WTC11 (cell line): Measurements from ENCODE around the gene TBCCD1. TPM values are rescaled to one million over a fixed set of nuclear protein-coding genes. Genes with fewer than 3 reads are reported as not detected.

Experiments
- ATAC-seq: fragments of 200-7000 bp; cut with Tn5 transposase; 2 replicates; pipeline ENCODE4 v1.10.0; 2021; ENCODE audit warnings: mild to moderate bottlenecking, moderate library complexity
- CTCF ChIA-PET: fragments of 300-600 bp; sonication (Branson Sonifier 250); formaldehyde crosslinking; loops from one replicate; lab custom pipeline; 2021; ENCODE audit warnings: antibody characterized with exemption; lab: Charles Lee
- POLR2A ChIA-PET: fragments of 350-600 bp; sonication (Branson Sonifier 250); formaldehyde crosslinking; loops from one replicate; lab custom pipeline; 2021; ENCODE audit warnings: antibody characterized with exemption; lab: Charles Lee
- DNase-seq: peaks from one replicate; pipeline ENCODE4 v3.0.0; 2021; ENCODE audit warnings: low spot score
- H3K27ac Mint-ChIP-seq: 2 replicates; pipeline ENCODE4 v1.8.0; 2021; ENCODE audit warnings: mixed read lengths
- H3K27me3 Mint-ChIP-seq: 2 replicates; pipeline ENCODE4 v1.8.0; 2021; ENCODE audit warnings: low read depth, mild to moderate bottlenecking, moderate library complexity, mixed read lengths
- H3K36me3 Mint-ChIP-seq: 2 replicates; pipeline ENCODE4 v1.8.0; 2021; ENCODE audit warnings: mixed read lengths
- H3K4me1 Mint-ChIP-seq: 2 replicates; pipeline ENCODE4 v1.8.0; 2022; ENCODE audit warnings: mixed read lengths
- H3K4me3 Mint-ChIP-seq: 2 replicates; pipeline ENCODE4 v1.8.0; 2021; ENCODE audit warnings: mild to moderate bottlenecking, moderate library complexity, mixed read lengths
- H3K9me3 Mint-ChIP-seq: 2 replicates; pipeline ENCODE4 v1.8.0; 2021; ENCODE audit warnings: mixed read lengths
- ATF1 ChIP-seq: sonication (generic); formaldehyde crosslinking; IDR thresholded peaks from 2 replicates; pipeline ENCODE4 v1.8.1; 2023; ENCODE audit warnings: mild to moderate bottlenecking, moderate library complexity, missing genetic modification reagents
- ELF4 ChIP-seq: sonication (generic); formaldehyde crosslinking; IDR thresholded peaks from 2 replicates; pipeline ENCODE4 v1.8.1; 2022; ENCODE audit warnings: low read depth, mild to moderate bottlenecking, moderate library complexity, missing genetic modification reagents
- ESRRA ChIP-seq: sonication (generic); formaldehyde crosslinking; IDR thresholded peaks from 2 replicates; pipeline ENCODE4 v1.8.1; 2022; ENCODE audit warnings: mild to moderate bottlenecking, missing genetic modification reagents, borderline replicate concordance
- FOXJ3 ChIP-seq: sonication (generic); formaldehyde crosslinking; IDR thresholded peaks from 2 replicates; pipeline ENCODE4 v1.9.0; 2021; ENCODE audit warnings: missing genetic modification reagents, mild to moderate bottlenecking, borderline replicate concordance
- JAZF1 ChIP-seq: fragments of 250-450 bp; sonication (Bioruptor Pico); IDR thresholded peaks from 2 replicates; pipeline ENCODE4 v1.9.0; 2021; ENCODE audit warnings: moderate library complexity, mild to moderate bottlenecking, inconsistent platforms
- MXD4 ChIP-seq: fragments of 250-450 bp; sonication (Bioruptor Pico); IDR thresholded peaks from 2 replicates; pipeline ENCODE4 v1.8.0; 2021; ENCODE audit warnings: mild to moderate bottlenecking, moderate library complexity, borderline replicate concordance
- NFATC4 ChIP-seq: fragments of 250-450 bp; sonication (Bioruptor Pico); IDR thresholded peaks from 2 replicates; pipeline ENCODE4 v1.9.0; 2021; ENCODE audit warnings: mild to moderate bottlenecking
- OVOL2 ChIP-seq: fragments of 250-450 bp; sonication (Bioruptor Pico); IDR thresholded peaks from 2 replicates; pipeline ENCODE4 v1.9.0; 2021; ENCODE audit warnings: mild to moderate bottlenecking, borderline replicate concordance
- ZNF396 ChIP-seq: fragments of 250-450 bp; sonication (Bioruptor Pico); IDR thresholded peaks from 2 replicates; pipeline ENCODE4 v1.8.0; 2021; ENCODE audit warnings: mild to moderate bottlenecking, moderate library complexity, borderline replicate concordance
- total RNA-seq: library from RNA; stranded (reverse); gene quantifications from 3 replicates; pipeline ENCODE4 v1.2.3, GENCODE V29; 2021
- TF ChIP-seq, protein P1 (sequence below): sonication (generic); formaldehyde crosslinking; IDR thresholded peaks from 2 replicates; pipeline ENCODE4 v1.8.1; 2023; ENCODE audit warnings: mild to moderate bottlenecking, missing genetic modification reagents, moderate library complexity
- TF ChIP-seq, protein P2 (sequence below): sonication (generic); formaldehyde crosslinking; IDR thresholded peaks from 2 replicates; pipeline ENCODE4 v1.8.0; 2023; ENCODE audit warnings: missing genetic modification reagents, mild to moderate bottlenecking, borderline replicate concordance
- TF ChIP-seq, protein P3 (sequence below): sonication (generic); formaldehyde crosslinking; IDR thresholded peaks from 2 replicates; pipeline ENCODE4 v1.8.0; 2022; ENCODE audit warnings: mild to moderate bottlenecking, missing genetic modification reagents
- TF ChIP-seq, protein P4 (sequence below): sonication (generic); formaldehyde crosslinking; IDR thresholded peaks from 2 replicates; pipeline ENCODE4 v1.8.1; 2022; ENCODE audit warnings: low read depth, missing genetic modification reagents, borderline replicate concordance

TBCCD1 gene
- total RNA-seq, 1 experiment from 2014 or later: 10.6 TPM

DNA sequence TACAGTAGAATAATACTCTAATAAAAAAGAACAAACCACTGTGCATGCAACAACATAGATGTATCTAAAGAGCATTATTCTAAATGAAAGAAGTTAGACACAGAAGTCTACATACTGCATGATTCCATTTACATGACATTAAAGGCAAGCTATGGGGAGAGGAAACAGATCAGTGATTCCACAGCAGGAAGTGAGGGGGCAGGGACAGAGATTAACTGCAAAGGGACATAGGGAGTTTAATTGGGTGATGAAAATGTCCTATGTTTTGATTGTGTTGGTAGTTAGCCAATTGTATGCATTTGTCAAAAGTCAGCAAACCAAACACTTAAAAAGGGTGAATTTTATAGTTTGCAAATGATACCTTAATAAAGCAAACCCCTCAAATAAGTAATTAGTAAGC lies 36.7 kb downstream of the TBCCD1 start:
- DNase-seq (no peak), ATAC-seq (peak; percentile 65)
- no peak overlapping the region for H3K4me3 Mint-ChIP-seq
- ChIA-PET CTCF (interaction anchor here (0.6 to 2.5 kb wide), 4 partner anchors 73 to 587 kb away, joined by 4 to 8 read pairs (median 6); no protein-coding TSS in a partner anchor), POLR2A (no interaction called here)
- peaks cover 5% of the 10 kb centered on the region for H3K9me3 Mint-ChIP-seq
- H3K27ac Mint-ChIP-seq: no peak overlapping the region
- TF ChIP-seq, protein P1, sequence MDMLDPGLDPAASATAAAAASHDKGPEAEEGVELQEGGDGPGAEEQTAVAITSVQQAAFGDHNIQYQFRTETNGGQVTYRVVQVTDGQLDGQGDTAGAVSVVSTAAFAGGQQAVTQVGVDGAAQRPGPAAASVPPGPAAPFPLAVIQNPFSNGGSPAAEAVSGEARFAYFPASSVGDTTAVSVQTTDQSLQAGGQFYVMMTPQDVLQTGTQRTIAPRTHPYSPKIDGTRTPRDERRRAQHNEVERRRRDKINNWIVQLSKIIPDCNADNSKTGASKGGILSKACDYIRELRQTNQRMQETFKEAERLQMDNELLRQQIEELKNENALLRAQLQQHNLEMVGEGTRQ (CRISPR knock-in tag): no peak
- TF ChIP-seq OVOL2 (no peak), FOXJ3 (no peak), JAZF1 (no peak), MXD4 (no peak), ESRRA (CRISPR knock-in tag) (no peak), ATF1 (CRISPR knock-in tag) (no peak)
- TF ChIP-seq, protein P2, sequence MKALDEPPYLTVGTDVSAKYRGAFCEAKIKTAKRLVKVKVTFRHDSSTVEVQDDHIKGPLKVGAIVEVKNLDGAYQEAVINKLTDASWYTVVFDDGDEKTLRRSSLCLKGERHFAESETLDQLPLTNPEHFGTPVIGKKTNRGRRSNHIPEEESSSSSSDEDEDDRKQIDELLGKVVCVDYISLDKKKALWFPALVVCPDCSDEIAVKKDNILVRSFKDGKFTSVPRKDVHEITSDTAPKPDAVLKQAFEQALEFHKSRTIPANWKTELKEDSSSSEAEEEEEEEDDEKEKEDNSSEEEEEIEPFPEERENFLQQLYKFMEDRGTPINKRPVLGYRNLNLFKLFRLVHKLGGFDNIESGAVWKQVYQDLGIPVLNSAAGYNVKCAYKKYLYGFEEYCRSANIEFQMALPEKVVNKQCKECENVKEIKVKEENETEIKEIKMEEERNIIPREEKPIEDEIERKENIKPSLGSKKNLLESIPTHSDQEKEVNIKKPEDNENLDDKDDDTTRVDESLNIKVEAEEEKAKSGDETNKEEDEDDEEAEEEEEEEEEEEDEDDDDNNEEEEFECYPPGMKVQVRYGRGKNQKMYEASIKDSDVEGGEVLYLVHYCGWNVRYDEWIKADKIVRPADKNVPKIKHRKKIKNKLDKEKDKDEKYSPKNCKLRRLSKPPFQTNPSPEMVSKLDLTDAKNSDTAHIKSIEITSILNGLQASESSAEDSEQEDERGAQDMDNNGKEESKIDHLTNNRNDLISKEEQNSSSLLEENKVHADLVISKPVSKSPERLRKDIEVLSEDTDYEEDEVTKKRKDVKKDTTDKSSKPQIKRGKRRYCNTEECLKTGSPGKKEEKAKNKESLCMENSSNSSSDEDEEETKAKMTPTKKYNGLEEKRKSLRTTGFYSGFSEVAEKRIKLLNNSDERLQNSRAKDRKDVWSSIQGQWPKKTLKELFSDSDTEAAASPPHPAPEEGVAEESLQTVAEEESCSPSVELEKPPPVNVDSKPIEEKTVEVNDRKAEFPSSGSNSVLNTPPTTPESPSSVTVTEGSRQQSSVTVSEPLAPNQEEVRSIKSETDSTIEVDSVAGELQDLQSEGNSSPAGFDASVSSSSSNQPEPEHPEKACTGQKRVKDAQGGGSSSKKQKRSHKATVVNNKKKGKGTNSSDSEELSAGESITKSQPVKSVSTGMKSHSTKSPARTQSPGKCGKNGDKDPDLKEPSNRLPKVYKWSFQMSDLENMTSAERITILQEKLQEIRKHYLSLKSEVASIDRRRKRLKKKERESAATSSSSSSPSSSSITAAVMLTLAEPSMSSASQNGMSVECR (CRISPR knock-in tag): no peak
- TF ChIP-seq, protein P3, sequence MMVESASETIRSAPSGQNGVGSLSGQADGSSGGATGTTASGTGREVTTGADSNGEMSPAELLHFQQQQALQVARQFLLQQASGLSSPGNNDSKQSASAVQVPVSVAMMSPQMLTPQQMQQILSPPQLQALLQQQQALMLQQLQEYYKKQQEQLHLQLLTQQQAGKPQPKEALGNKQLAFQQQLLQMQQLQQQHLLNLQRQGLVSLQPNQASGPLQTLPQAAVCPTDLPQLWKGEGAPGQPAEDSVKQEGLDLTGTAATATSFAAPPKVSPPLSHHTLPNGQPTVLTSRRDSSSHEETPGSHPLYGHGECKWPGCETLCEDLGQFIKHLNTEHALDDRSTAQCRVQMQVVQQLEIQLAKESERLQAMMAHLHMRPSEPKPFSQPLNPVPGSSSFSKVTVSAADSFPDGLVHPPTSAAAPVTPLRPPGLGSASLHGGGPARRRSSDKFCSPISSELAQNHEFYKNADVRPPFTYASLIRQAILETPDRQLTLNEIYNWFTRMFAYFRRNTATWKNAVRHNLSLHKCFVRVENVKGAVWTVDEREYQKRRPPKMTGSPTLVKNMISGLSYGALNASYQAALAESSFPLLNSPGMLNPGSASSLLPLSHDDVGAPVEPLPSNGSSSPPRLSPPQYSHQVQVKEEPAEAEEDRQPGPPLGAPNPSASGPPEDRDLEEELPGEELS (CRISPR knock-in tag): no peak
- H3K36me3 Mint-ChIP-seq: no peaks in the 10 kb centered on the region
- peaks cover 21% of the 10 kb centered on the region for H3K4me1 Mint-ChIP-seq
- no peaks in the 10 kb centered on the region for H3K27me3 Mint-ChIP-seq

DNA sequence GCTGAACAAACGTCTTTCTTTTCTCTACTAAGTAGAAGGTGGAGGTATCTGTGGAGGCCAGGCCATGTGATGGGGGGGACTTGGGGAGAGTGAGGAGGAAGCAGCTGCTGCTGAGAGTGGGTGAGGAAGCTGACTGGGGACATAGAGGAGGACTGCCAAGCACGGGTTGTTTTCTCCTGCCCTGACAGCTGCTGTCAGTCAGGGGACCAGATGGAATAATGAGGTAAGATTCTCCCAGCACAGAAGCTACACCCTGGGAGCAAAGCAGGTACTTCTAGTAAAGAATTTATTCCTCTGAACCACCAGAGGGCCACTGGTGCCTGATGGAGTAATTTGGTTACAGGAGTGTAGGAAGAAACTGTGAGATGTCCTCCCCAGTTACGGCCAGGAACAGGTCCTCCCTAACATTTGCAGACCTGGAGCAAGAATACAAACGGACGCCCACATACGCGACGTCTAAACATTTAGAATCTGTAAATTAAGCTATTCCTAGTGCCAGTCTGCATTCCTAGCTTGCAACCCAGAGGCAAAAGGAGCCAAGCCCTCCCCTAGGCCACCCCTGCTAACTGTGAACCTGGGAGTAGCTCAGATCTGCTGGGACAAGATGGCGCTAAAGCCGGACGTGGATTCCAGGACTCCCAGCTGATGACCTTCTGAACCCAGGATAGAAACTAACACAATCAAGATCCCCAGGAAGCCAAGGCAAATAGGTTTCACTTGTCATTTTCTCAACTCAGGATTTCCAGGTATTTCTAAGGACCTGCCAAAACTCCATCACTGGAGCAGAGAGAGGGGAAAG lies 37.7 kb downstream of the TBCCD1 start:
- Mint-ChIP-seq H3K9me3 (peaks cover 5% of the 10 kb centered on the region), H3K4me3 (no peak overlapping the region), H3K36me3 (no peaks in the 10 kb centered on the region), H3K4me1 (peaks cover 24% of the 10 kb centered on the region), H3K27me3 (no peaks in the 10 kb centered on the region)
- ChIA-PET POLR2A (no interaction called here), CTCF (interaction anchor here (0.8 to 2.5 kb wide), 9 partner anchors 10 to 586 kb away, joined by 3 to 17 read pairs (median 4); no protein-coding TSS in a partner anchor)
- no peak for TF ChIP-seq ELF4 (CRISPR knock-in tag)
- no peak for TF ChIP-seq NFATC4
- no peak for TF ChIP-seq ZNF396 (CRISPR knock-in tag)
- no peak for TF ChIP-seq ESRRA (CRISPR knock-in tag)
- TF ChIP-seq, protein P4, sequence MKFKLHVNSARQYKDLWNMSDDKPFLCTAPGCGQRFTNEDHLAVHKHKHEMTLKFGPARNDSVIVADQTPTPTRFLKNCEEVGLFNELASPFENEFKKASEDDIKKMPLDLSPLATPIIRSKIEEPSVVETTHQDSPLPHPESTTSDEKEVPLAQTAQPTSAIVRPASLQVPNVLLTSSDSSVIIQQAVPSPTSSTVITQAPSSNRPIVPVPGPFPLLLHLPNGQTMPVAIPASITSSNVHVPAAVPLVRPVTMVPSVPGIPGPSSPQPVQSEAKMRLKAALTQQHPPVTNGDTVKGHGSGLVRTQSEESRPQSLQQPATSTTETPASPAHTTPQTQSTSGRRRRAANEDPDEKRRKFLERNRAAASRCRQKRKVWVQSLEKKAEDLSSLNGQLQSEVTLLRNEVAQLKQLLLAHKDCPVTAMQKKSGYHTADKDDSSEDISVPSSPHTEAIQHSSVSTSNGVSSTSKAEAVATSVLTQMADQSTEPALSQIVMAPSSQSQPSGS: no peak
- TF ChIP-seq, all 79 proteins: peak for 0
- peak; percentile 53 for ATAC-seq
- no peak overlapping the region for H3K27ac Mint-ChIP-seq
- no peak for DNase-seq
